C4-2B (cell line): ENCODE measurements around the gene MAP4.

Experiments
- H3K27ac ChIP-seq: fragments of 450-650 bp; 2 replicates; pipeline ENCODE4 v1.5.1; 2017
- ZFX ChIP-seq: fragments of 450-650 bp; IDR thresholded peaks from 2 replicates; pipeline ENCODE4 v1.6.1; 2017
- TF ChIP-seq, protein P1 (sequence below): fragments of 450-650 bp; conservative IDR thresholded peaks from 2 replicates; pipeline ENCODE4 v1.5.1; 2017; ENCODE audit warnings: mild to moderate bottlenecking

MAP4 gene

DNA sequence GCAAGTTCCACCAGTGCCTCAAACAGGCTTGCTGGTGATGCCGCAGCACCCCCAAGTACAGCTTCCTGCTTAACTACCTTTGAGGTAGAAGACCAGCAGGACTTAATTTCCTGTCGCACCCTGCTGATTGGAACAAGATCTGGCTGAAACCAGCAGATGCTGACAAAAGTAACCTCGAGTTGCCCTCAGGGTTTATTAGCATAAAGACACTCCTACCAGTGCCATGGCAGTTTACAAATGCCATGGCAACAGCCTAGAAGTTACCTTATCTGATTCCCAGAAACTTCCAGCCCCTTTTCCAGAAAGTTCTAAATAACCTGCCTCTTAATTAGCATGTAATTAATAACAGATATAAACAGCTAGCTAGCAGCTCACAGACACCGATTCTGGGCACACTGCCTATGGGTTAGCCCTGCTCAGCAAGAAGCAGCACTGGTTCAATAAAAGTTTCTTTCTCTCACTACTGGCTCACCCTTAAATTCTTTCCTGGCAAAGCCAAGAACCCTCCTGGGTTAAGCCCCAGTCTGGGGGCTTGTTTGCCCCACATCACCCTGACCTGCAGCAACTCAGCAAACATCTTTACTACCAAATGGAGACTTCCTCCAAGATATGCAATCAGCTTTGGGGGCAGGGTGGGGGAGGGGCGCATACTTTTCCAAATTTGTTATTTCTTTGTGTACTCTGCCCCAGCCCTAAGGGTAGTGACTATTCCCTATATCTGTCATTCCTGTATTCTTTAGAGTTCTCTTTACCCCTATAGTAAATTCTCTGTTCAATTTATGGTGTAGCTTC is 54.2 kb downstream of the MAP4 start:
- TF ChIP-seq, protein P1, sequence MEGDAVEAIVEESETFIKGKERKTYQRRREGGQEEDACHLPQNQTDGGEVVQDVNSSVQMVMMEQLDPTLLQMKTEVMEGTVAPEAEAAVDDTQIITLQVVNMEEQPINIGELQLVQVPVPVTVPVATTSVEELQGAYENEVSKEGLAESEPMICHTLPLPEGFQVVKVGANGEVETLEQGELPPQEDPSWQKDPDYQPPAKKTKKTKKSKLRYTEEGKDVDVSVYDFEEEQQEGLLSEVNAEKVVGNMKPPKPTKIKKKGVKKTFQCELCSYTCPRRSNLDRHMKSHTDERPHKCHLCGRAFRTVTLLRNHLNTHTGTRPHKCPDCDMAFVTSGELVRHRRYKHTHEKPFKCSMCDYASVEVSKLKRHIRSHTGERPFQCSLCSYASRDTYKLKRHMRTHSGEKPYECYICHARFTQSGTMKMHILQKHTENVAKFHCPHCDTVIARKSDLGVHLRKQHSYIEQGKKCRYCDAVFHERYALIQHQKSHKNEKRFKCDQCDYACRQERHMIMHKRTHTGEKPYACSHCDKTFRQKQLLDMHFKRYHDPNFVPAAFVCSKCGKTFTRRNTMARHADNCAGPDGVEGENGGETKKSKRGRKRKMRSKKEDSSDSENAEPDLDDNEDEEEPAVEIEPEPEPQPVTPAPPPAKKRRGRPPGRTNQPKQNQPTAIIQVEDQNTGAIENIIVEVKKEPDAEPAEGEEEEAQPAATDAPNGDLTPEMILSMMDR = no peak
- TF ChIP-seq ZFX = no peak
- no peak overlapping the region for H3K27ac ChIP-seq

DNA sequence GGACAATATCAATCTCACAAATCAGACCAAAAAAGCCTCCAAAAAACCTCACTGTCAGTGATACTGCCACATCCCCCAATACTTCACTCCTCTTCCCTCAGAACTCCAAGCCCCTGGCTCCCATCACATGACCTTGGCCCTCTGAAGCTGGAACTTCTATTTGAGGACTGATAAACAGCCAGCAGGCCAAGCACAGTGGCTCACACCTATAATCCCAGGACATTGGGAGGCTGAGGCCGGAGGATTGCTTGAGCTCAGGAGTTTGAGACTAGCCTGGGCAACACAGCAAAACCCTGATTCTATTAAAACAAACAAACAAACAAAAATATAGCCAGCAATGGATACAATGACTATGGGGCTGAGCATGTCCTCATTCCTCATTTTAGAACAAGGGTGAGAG is 55.2 kb downstream of the MAP4 start:
- H3K27ac ChIP-seq = no peak overlapping the region
- TF ChIP-seq ZFX = no peak
- TF ChIP-seq, protein P1 = no peak

DNA sequence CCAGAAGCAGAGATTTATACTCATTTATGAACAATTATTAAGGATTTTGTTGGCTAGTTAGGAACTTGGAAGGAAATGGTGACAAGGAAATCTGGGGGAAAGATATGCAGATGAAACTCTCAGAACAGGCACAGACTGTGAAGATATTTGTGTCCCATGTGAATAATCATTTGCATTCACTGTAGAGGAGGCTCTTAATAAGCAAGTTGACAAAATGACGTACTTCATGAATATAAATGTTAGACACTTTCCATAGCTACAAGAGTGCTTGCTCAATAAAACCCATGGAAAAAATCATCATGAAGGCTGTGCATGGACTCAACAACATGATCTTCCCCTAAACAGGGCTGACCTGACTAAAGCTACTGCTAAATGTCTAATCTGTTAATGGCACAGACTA is 59.7 kb downstream of the MAP4 start:
- no peak overlapping the region for H3K27ac ChIP-seq
- TF ChIP-seq, protein P1 = no peak
- no peak for TF ChIP-seq ZFX

DNA sequence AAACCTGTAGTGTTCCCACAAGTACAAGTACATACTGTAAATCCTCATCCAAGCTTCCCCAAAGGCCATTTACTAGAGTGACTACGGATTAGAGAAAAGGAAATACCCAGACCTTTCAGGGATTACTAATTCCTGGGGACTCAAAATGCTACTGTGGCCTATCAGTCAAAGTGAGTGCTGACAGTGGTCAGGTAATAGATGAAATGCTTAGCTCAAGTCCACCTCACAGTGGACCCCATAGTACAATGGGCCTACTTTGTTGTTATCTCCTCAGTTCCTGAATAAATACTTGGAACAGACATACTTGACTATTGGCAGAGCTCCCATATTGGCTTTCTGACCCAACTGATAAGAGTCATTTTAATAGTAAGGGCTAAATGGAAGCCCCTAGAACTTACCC is 61.6 kb downstream of the MAP4 start:
- H3K27ac ChIP-seq = no peak overlapping the region
- TF ChIP-seq ZFX = no peak
- TF ChIP-seq, protein P1 = no peak

DNA sequence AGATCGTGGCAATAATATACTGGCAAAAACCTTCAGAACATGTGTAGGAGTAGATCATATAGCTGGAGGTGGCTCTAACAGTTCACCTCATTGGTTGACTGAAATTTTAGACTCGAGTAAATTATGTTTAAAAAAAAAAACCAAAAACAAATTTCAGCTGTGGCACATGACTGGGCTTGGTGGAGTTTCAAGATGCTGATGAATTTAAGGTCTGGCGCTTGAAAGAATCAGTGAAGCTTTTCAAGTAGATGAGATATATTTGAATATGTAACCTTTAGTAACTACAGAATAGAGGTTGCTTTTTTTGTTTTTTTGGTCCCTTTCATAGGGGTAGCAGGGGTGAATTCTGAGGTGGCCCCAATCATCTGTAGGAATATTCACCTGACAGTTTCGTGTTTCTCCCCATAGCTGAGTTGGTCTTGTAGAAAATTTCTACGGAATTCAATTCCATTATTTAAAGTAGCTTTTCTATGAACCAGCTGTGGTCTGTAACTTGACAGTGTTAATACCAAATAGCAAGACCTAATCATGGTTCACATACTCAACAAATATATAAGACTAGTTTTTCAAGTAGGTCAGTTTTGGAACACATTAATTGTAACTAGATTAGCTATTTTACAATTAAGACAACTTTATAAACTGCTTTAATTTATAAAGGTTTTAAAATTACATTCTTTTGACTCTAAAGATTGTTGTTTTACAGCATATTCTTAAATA is 65.6 kb downstream of the MAP4 start:
- no peak overlapping the region for H3K27ac ChIP-seq
- TF ChIP-seq, protein P1 = no peak
- no peak for TF ChIP-seq ZFX

DNA sequence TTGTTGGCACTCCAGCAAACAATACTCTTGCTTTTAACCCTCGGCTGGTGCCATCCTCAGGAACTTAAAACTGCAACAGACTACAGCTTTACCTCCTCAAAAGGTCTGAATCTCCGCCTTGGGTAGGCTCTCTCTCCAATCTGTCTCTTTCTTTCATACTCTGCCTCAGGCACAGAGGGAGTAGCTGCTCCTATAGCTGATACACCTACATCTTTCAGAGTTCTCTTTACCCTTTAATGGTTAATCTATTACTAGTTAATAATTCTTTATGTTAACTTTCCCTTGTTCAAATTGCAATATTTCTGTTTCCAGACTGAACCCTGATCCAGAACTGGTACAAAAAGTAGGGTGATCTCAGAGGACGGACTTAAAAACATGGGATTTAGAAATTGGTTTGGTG is 66.2 kb downstream of the MAP4 start:
- H3K27ac ChIP-seq = no peak overlapping the region

DNA sequence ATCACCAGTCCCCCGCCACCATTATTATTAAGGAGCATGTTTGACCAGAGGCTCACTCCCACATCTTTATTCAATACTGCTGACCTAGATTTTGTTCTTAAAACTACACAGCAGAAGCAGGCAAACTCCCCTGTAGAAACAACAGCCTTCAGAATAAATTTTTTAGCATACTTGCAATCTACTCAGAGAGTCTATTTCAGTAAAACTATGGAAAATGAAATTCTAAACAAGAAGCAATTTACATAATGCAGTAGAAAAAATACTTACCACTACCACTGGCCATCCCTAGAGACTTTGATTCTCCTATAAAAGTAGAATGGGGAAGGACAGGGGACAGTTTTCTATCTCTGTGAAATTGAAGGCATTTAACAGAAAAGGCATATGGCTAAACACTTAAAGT is 76.0 kb downstream of the MAP4 start:
- no peak for TF ChIP-seq ZFX
- TF ChIP-seq, protein P1 = no peak
- no peak overlapping the region for H3K27ac ChIP-seq

More for the DNA sequence above, 66.2 kb downstream of the MAP4 start:
- TF ChIP-seq ZFX = no peak
- TF ChIP-seq, protein P1 = no peak
